Tibial artery (tissue), 4 donors: ENCODE data around the gene MARCKSL1.
"Not testable (repeated sequence)": the region's sequence is repeated elsewhere in the genome, so short reads cannot be mapped to it uniquely, and the experiment has no call there.

Experiments used
- DNase-seq, 2 donors: peaks; one replicate each; pipeline ENCODE4 v3.0.0-alpha.2; 2019
- H3K27ac ChIP-seq, 2 donors: fragments of 200-600 bp; sonication (generic) in 1 of 2; 1 replicate in 1 of 2; 2 replicates in 1 of 2; pipeline ENCODE4 v1.5.1; 2018 to 2019; ENCODE audit warnings: mild to moderate bottlenecking in 1 of 2
- H3K27me3 ChIP-seq, 2 donors: fragments of 200-600 bp; sonication (generic) in 1 of 2; one replicate each; pipeline versions ENCODE4 v1.5.1 to v1.6.0; 2016 to 2019
- H3K36me3 ChIP-seq, 3 donors: fragments of 200-600 bp; sonication (generic) in 2 of 3; one replicate each; pipeline ENCODE4 v1.5.1; 2016 to 2019; ENCODE audit warnings: mild to moderate bottlenecking in 2 of 3
- H3K4me1 ChIP-seq, 4 donors: fragments of 200-600 bp; sonication (generic) in 2 of 4; 1 replicate in 3 of 4; 2 replicates in 1 of 4; pipeline ENCODE4 v1.5.1; 2016 to 2019
- H3K4me3 ChIP-seq, 2 donors: fragments of 200-600 bp; sonication (generic) in 1 of 2; 1 replicate in 1 of 2; 2 replicates in 1 of 2; pipeline ENCODE4 v1.5.1; 2018 to 2019; ENCODE audit warnings: mild to moderate bottlenecking in 2 of 2
- H3K9me3 ChIP-seq, 3 donors: fragments of 200-600 bp; sonication (generic) in 1 of 3; one replicate each; pipeline ENCODE4 v1.5.1; 2016 to 2019
- intact Hi-C: fragments of 100-400 bp; cut with DNase I; formaldehyde crosslinking; loops from one replicate; pipeline ENCODE4 v1.15.0; 2023; ENCODE audit warnings: low total_unique reads
- TF ChIP-seq, protein P1 (sequence below), 2 experiments: fragments of 200-600 bp in 1 of 2; fragments of 450-650 bp in 1 of 2; IDR thresholded peaks; one replicate each; pipeline ENCODE4 v1.5.1; 2017 to 2019; ENCODE audit warnings: antibody characterized with exemption in 2 of 2, mild to moderate bottlenecking in 1 of 2, moderate library complexity in 1 of 2

The MARCKSL1 gene

GRCh38 chr1:32286763-32287162 lies 49.3 kb downstream of the MARCKSL1 start:
- Histone ChIP-seq H3K9me3 (no peaks in the 10 kb centered on the region), H3K4me1 (no peaks in the 10 kb centered on the region), H3K27ac (no peak overlapping the region), H3K4me3 (no peak overlapping the region), H3K27me3 (no peaks in the 10 kb centered on the region), H3K36me3 (no peaks in the 10 kb centered on the region)
- intact Hi-C loops = no loop called here
- DNase-seq = no peak
- TF ChIP-seq, protein P1, sequence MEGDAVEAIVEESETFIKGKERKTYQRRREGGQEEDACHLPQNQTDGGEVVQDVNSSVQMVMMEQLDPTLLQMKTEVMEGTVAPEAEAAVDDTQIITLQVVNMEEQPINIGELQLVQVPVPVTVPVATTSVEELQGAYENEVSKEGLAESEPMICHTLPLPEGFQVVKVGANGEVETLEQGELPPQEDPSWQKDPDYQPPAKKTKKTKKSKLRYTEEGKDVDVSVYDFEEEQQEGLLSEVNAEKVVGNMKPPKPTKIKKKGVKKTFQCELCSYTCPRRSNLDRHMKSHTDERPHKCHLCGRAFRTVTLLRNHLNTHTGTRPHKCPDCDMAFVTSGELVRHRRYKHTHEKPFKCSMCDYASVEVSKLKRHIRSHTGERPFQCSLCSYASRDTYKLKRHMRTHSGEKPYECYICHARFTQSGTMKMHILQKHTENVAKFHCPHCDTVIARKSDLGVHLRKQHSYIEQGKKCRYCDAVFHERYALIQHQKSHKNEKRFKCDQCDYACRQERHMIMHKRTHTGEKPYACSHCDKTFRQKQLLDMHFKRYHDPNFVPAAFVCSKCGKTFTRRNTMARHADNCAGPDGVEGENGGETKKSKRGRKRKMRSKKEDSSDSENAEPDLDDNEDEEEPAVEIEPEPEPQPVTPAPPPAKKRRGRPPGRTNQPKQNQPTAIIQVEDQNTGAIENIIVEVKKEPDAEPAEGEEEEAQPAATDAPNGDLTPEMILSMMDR (IDR thresholded peaks at IDR 0.05) = no peak

- no peak for DNase-seq
- no peaks in the 10 kb centered on the region for H3K4me1 ChIP-seq
- intact Hi-C loops = no loop called here
Observed at GRCh38 chr1:32285658-32286057, 50.4 kb downstream of the MARCKSL1 start.

DNA sequence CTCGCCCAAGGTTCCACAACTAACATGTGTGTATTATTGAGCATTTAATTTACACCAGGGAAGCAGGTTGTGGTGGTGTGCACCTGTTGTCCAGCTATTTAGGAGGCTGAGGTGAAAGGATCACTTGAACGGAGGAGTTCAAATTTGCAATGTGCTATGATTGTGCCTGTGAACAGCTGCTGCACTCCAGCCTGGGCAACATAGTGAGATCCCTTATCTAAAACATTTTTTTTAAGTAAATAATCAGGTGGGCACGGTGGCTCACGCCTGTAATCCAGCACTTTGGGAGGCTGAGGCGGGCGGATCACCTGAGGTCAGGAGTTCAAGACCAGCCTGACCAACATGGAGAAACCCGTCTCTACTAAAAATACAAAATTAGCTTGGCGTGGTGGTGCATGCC lies 51.3 kb downstream of the MARCKSL1 start:
- H3K27ac ChIP-seq, H3K9me3 ChIP-seq, H3K36me3 ChIP-seq, intact Hi-C loops, H3K27me3 ChIP-seq, H3K4me3 ChIP-seq, DNase-seq, H3K4me1 ChIP-seq: not testable (repeated sequence)

More at GRCh38 chr1:32285658-32286057, 50.4 kb downstream of the MARCKSL1 start:
- Histone ChIP-seq H3K27me3 (no peaks in the 10 kb centered on the region), H3K4me3 (no peak overlapping the region), H3K9me3 (no peaks in the 10 kb centered on the region), H3K36me3 (no peaks in the 10 kb centered on the region), H3K27ac (no peak overlapping the region)
- TF ChIP-seq, protein P1 (IDR thresholded peaks at IDR 0.05) = no peak
